Ecto neural progenitor cell (in vitro differentiated cells): ENCODE measurements around the gene PTGER3.
"Not testable (repeated sequence)": the region's sequence is repeated elsewhere in the genome, so short reads cannot be mapped to it uniquely, and the experiment has no call there.

Experiments
- DNase-seq: peaks from one replicate; pipeline ENCODE4 v3.0.0-alpha.2; 2018; ENCODE audit warnings: low spot score

The PTGER3 gene

DNA sequence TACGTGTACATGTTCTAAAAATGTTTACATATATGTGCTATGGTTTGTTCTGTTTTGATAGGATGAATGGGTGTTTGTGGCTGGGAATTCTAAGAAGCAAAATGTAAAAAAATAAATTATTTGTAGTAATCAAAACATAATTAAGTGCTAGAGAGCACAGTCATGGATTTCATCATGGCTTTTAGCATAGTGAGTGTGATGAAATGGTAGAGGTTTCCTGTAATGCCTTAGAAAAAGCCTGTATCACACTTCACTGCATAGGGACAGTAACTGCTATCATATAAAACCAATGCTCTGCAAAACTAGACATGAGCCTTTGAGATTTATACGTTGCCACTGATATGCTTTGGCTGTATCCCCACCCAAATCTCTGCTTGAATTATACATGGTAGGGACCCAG lies 99.8 kb downstream of the PTGER3 start:
- no peak for DNase-seq

DNA sequence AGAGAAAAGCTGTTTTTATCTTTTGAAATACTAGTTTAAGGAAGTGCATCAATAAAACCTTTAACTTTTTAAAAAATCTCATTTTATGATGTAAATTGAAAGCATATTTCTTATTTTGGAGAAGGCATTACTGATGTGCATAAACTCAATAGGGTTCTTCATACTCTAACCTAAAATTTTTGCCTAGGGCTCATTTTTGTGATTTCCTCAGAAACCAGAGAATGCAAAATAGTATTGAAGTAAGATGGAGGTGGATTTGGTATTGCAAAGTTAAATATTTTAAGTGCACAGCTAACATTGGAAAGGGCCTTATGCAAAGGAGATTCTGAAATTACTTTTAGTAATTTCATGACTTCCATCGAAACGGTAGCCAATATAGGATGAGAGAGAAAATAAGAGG lies 101.9 kb downstream of the PTGER3 start:
- DNase-seq: no peak

DNA sequence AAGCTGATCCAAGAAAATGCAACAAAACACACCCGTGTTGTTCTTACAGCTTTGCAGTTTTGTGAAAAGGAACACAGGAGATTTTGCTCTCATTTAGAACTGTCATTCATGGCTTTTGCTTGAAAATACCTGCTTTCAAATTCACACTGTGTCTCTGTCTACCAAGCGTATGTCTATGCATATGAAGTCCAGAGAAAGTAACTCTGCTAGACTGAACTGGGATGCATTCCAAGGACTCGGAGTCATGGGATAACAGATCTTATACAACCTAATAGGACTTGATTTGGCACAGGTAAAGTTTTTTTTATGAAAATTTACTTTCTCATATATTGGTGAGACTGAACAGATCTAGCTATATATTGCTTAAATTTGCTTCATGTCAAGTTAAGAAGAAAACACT lies 102.4 kb downstream of the PTGER3 start:
- no peak for DNase-seq

DNA sequence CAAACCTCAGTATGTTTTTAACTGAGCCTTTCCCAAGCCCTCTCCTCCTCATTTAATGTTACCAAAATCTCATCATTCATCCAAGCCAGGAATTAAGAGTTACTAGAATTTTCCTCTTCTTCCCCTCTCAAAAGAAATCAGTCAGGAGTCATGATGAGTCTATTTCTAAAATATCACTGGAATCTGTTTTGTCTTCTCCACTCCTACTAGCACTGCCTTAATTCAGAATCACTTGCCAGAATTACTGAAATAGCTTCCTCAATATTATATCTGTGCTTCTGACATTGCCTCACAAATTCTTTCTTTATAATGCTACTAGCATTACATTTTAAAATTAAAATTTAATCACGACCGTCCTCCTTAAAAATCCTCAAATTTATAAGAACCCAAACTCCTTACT lies 106.1 kb downstream of the PTGER3 start:
- DNase-seq: no peak

DNA sequence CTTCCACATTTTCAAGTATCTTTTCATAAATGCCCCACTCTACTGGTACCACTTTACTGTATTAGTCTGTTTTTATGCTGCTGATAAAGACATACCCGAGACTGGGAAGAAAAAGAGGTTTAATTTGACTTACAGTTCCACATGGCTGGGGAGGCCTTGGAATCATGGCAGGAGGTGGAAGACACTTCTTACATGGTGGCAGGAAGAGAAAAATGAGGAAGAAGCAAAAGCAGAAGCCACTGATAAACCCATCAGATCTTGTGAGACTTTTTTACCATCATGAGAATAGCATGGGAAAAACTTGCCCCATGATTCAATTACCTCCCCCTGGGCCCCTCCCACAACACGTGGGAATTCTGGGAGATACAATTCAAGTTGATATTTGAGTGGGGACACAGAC lies 107.2 kb downstream of the PTGER3 start:
- DNase-seq: not testable (repeated sequence)

DNA sequence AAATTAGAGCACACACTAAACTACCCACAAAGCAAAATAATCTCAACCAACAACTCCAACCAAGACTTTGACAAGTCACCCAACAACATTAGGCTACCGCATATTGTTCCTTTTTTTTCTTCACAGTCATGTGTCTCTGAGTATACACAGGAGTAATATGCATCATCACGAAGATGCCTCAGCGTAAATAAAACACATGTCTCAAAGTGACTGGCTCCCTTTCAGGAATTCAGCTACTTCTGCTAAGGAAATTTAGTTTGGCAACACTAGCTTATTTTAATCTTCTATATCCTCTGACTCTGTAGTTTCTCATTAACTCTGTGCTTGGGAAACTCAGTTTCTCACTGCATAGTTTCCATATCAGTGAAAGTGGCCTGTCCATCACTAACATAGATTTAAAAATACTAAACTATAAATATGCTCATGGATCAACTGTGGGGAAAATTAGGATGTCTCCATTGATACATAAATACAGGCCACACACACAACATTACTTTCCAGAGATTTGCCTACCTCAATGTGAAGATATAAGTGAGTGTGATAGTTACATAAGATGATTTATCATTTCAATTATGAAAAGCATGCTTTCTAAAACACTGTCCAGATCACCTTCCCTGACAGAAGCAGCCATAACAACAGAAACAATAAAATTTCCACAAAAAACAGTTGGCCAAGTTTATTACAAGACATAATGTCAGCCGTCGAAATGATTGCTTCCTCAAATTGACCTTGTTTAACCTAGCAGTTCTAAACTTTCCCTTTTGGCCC lies 113.2 kb downstream of the PTGER3 start:
- DNase-seq: no peak

DNA sequence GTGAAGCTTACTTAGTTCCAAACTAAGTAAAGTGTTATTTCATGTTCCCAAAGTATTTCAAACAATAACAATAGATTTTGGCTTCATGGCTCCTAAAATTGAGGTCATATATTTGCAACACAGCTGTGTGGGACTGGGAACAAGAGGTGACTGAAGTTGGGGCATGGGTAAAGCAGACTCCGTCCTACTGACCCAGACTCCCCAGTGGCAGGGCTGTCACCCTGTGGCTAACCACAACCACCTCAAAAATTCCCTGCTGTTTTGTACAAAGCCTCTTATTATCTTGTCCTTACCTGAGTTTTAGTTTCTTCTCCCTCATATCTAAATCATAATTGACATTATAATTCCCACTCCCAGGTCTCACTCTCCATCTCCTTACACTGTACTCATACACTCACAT lies 117.6 kb downstream of the PTGER3 start:
- no peak for DNase-seq

DNA sequence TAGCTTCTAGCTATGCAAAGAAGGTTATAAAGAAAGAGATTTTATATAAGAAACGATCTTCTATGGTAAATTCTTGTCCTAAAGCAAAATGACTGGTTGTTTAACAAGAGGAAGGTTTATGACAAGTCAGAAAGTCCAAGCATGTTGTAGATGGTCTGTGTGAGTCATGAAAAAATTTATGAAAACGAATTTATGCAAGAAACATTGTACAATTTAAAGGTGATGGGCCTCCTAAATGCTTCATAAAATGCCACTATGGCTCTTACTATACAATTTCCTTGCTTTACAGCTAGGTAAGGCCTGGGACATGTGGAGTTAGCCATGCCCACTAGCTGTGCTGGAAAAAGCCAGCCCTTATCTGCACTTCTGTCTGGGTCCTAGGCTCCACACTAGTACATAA lies 125.4 kb downstream of the PTGER3 start:
- DNase-seq: no peak
